Activated naive CD4-positive, alpha-beta T cell treated with Interleukin-2 at 50 U/mL for 16 hours (primary cell): Measurements from ENCODE around the gene YTHDC1.
"Not testable (repeated sequence)": the region's sequence is repeated elsewhere in the genome, so short reads cannot be mapped to it uniquely, and the experiment has no call there.

Experiments
- DNase-seq: peaks from one replicate; pipeline ENCODE4 v3.0.0-alpha.2; 2020

Gene YTHDC1

DNA sequence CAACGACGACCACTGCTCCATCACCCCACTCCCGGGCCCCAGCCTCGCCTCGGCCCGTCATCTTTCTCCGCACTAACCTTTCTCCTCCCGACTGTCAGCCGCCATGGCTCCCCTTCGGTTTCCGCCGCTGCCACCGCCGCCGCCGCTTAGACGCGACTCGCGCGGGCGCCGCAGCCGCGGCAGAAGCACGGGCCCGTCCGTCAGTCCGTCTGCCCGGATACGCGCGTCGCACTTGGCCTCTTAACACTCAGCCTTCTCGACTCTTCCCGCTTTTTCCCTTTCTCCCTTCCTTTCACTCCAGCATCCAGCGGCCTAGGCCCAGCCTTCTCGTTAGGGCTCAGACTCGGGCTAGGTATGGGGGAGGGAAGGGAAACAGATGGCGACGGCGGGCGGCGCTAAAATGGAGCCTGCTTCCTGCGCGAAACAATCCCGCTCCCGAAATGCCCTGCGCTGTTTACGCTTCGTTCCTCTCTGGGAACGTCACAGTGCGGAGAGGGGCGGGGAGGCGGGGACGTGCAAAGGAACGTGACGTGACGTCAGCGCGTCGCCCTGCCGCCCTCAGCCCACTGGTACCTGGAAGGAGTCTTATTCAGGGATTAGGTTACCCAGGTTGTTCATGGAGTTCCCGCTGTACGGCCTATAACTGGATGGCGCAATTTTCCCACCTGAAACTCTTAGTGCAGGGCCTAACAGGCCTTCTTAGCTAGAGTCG is at the start of gene YTHDC1:
Gene YTHDC1, minus strand, starts transcription at position 442 of the 712 bp plus-strand sequence. Its CDS starts 337 bp downstream, at position 105.
- DNase-seq: peak; percentile 96

- no peak for DNase-seq
These were observed 49.4 kb upstream of the YTHDC1 start for GRCh38 chr4:68399306-68399705.

GRCh38 chr4:68396756-68397155 is 46.9 kb upstream of the YTHDC1 start:
- no peak for DNase-seq

- no peak for DNase-seq
These were observed 41.5 kb upstream of the YTHDC1 start for GRCh38 chr4:68391436-68391835.

DNA sequence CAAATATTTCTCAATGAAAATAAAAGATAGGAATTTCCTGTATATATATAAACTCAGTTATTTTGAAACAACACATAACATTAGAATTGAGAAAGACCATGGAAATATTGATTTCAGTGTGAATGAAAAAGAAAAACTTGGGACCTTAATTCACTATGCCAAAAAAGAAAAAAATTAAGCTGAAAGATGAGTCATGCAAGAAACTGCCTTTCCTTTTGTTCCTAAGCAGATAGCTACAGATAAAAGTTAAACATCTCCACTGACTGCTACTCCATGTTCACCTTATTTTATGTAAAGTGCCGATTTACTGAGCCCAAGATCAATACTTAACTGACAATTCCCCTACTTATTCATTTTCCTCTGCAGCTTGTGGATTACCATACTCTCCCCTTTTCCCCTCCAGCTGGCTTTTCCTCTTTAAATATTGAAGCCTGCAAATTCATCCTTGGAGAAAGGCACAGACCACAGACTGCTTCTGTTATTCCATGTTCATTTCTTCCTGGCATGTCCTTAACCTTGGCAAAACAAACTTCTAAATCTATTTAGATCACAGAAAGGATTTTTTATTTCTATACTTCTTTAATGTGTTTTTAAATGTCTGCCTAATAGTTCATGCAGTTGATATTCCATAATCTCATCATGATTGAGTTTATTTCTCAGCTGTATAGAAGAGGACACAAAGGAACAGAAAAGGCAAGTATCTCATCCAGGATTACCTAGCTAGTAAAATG is 40.5 kb upstream of the YTHDC1 start:
- no peak for DNase-seq

- not testable (repeated sequence) for DNase-seq
These were observed 39.6 kb upstream of the YTHDC1 start for GRCh38 chr4:68389386-68389913.

DNA sequence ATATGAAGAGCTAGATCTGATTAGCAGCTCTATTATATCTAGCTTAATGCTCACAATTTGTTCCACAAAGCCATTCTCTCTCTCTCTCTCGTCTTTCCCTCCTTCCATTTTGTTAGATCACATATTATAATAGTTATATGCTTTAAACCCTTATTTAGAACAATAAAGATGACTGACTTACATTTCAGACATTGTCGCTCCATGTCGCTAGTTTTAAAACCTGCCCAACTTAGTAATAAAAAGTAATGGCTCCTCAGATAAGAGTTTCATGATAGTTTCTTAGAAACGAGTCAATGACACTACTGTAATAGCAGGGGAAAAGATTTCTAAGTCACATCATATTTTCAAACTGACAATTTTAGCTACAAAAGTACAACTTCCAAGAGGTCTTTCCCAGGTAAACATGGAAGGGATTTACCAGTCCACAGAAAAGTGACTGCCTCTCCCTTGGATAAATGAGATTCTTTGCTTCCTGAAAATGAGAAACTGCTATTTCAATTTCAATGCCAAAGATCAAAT is 38.5 kb upstream of the YTHDC1 start:
- DNase-seq: no peak

DNA sequence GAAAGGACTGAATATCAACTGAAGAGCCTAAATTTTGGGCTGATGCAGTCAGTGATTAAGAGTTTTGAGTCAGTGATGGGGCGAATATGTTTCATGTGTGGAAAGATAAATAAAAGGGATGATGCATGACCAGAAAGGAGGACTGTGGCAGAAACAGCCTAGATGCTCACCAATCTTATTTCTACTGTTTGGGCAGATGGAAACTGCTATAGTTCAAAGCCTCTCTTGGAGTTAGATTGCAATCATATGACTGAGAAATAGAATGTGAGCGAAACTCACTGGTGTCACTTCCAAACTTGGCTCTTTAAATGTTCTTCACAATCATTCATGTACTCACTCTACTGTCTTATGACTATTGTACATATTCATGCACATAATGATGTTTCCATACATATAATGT is 35.4 kb upstream of the YTHDC1 start:
- DNase-seq: no peak

DNA sequence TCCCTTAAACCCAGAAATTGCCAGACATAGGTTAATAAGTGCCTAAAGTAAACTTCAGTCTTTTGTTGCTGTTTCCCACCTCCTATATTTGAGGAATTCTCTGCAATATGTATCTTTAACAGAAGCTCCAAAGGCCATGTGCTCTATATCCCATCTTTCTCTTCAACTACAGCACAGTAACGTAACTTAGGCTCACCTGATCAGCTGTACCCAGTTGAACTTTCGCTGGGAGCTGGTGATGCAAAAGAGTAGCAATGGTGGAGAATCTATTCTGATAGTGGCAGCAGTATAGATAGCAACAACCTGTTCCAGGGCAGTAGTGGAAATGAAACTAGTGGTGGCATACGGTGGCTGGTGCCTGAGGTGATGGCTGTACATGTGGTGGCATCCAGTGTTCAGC is 33.2 kb upstream of the YTHDC1 start:
- no peak for DNase-seq

DNA sequence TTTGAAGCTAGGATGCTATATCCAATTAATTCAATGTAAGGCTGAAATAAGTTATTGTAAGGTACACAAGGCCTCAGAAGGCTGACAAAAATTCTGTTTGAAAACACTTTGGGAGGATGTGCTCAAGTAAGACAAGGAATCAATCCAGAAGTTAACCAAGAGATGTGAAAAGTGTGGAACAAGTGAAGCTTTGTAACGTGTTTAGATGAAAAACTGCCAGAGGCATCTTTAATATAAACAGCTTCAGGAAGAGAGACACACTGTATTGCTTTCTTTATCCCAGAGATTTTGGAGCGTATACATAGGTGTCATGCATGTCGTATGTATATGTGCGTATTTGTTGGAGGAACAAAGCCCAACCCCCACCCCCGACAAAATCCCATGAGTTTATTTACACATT is 28.3 kb upstream of the YTHDC1 start:
- no peak for DNase-seq

- peak; percentile 41 for DNase-seq
These were observed 26.0 kb upstream of the YTHDC1 start for GRCh38 chr4:68375667-68376559.

DNA sequence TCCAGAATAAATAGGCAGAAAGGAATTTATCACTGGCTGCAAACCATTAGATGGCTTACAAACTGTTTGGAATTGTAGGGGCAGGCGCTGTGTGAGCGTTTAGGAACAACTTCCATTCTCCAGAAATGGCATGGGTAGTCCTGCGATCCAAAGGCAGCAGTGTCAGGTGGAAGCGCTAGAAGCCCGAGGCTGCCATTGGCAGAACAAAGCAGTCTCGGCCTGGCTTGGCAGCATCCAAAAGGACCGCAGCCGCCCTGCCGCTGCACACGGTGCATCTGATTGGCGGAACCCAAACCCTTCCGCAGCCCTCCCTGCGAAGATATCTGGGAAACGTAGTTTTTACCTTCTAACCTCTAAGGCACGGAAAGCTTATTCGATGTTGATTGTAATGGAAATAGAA is 23.6 kb upstream of the YTHDC1 start:
- DNase-seq: peak; percentile 58

- no peak for DNase-seq
These were observed 22.7 kb upstream of the YTHDC1 start for GRCh38 chr4:68372588-68372987.

- no peak for DNase-seq
These were observed 19.4 kb upstream of the YTHDC1 start for GRCh38 chr4:68369142-68369805.

GRCh38 chr4:68368691-68369131 is 18.8 kb upstream of the YTHDC1 start:
- DNase-seq: no peak

GRCh38 chr4:68367835-68368234 is 17.9 kb upstream of the YTHDC1 start:
- DNase-seq: no peak

GRCh38 chr4:68366600-68366999 is 16.7 kb upstream of the YTHDC1 start:
- no peak for DNase-seq

DNA sequence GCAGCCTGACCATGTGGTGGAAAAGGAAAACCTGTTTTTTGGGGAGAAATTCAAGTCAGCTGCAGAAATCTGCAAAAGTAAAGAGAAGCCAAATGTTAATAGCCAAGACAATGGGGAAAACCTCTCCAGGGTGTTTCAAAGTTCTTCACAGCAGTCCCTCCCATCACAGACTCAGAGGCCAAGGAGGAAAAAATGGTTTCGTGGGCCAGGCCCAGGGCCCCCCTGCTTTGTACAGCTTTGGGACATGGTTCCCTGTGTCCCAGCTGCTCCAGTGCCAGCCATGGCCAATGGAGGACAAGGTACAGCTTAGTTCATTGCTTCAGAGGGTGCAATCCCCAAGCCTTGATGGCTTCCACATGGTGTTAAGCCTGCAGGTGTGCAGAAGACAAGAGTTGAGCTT is 15.2 kb upstream of the YTHDC1 start:
- no peak for DNase-seq

DNA sequence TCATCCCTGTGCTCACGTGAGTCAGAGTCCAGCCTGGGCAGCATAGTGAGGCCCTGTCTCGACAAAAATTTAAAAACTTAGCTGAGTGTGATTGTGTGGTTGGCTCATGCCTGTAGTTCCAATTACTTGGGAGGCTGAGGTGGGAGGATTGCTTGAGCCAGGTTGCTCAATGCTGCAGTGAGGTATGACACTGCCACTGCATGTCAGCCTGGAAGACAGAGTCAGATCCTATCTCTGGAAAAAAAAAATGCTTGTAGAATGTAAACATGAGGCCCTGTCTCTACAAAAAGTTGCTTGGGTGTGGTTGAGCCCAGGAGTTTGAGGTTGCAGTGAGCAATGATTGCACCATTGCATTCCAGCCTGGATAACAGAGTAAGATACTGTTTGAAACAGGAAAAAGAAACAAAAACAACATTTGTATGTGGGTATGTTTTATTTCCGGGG is 11.3 kb upstream of the YTHDC1 start:
- no peak for DNase-seq

DNA sequence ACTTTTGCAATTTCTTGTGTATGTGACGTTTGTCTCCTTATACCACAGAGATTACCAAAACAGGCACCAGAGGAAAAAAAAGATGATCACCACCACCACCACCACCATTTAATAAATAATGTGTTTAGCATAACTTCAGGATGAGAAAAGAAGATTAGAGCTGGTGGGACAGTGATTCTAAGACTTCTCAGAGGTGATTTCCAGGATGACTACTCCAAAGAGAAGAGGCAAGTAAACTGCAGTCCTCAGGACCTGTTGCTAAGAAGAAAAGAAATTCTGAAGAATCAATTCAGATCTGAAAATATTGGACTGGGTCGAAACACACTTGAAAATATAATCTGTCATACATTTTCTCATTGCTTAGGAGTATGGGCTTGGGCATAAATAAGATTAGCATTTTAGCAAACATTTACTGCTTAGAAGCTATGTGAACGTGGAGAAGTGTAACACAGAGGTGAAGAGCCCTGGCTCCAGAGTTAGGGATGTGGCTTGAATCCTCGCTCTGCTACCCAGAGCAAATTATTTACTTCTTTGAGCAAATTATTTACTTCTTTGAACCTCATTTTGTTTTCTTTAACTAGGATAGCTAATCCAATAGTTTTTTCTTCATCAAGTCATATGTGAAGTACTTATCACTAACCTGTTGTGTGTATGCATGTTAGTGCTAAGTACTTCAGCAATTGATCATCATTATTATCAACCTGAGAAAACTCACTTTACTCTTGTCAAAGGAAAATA is 10.5 kb upstream of the YTHDC1 start:
- DNase-seq: no peak

- no peak for DNase-seq
These were observed 9.6 kb upstream of the YTHDC1 start for GRCh38 chr4:68359508-68359907.

- no peak for DNase-seq
These were observed 9.1 kb upstream of the YTHDC1 start for GRCh38 chr4:68358988-68359387.
